GM12874 (cell line): ENCODE results near the gene FADS3.

Experiments used
- CTCF ChIP-seq: IDR thresholded peaks from 2 replicates; pipeline ENCODE4 v1.5.1; 2011; ENCODE audit warnings: low read depth, mild to moderate bottlenecking, control low read depth, low read length, moderate library complexity; ENCODE audit not compliant: insufficient read depth

FADS3 gene

GRCh38 chr11:61873588-61874376 is 17.6 kb downstream of the FADS3 start:
- TF ChIP-seq CTCF: no peak

- no peak for TF ChIP-seq CTCF
Measured at GRCh38 chr11:61872935-61873565, 18.3 kb downstream of the FADS3 start.

GRCh38 chr11:61871158-61871597 is 20.2 kb downstream of the FADS3 start:
- TF ChIP-seq CTCF: peak; percentile 96

GRCh38 chr11:61870541-61871031 is 20.8 kb downstream of the FADS3 start:
- TF ChIP-seq CTCF: no peak

GRCh38 chr11:61869708-61870451 is 21.5 kb downstream of the FADS3 start:
- no peak for TF ChIP-seq CTCF

- TF ChIP-seq CTCF: no peak
Measured at GRCh38 chr11:61869429-61869707, 22.0 kb downstream of the FADS3 start.
